Activated naive CD4-positive, alpha-beta T cell treated with anti-CD3 and anti-CD28 coated beads, Interleukin-2, amount 10 ng/mL, durations not matched to agents 7 days and 5 days (primary cell): ENCODE measurements around the gene AKAP5.

Experiments
- CTCF ChIA-PET: fragments of 350-600 bp; sonication (Branson Sonifier 250); formaldehyde crosslinking; loops from one replicate; lab custom pipeline; 2021; ENCODE audit warnings: antibody characterized with exemption; lab: Charles Lee
- DNase-seq: peaks from one replicate; pipeline ENCODE4 v3.0.0-alpha.2; 2020
- H3K27ac Mint-ChIP-seq: one replicate; pipeline ENCODE4 v1.8.0; 2021; ENCODE audit warnings: mild to moderate bottlenecking, moderate library complexity, mixed read lengths
- H3K27me3 Mint-ChIP-seq: one replicate; pipeline ENCODE4 v1.8.0; 2021; ENCODE audit warnings: mild to moderate bottlenecking, mixed read lengths
- H3K36me3 Mint-ChIP-seq: one replicate; pipeline ENCODE4 v1.8.0; 2021; ENCODE audit warnings: mixed read lengths
- H3K4me1 Mint-ChIP-seq: one replicate; pipeline ENCODE4 v1.8.0; 2021; ENCODE audit warnings: mixed read lengths
- H3K4me3 Mint-ChIP-seq: one replicate; pipeline ENCODE4 v1.8.0; 2021; ENCODE audit warnings: mild to moderate bottlenecking, moderate library complexity, mixed read lengths
- H3K9me3 Mint-ChIP-seq: one replicate; pipeline ENCODE4 v1.8.0; 2021; ENCODE audit warnings: mixed read lengths

AKAP5 gene

DNA sequence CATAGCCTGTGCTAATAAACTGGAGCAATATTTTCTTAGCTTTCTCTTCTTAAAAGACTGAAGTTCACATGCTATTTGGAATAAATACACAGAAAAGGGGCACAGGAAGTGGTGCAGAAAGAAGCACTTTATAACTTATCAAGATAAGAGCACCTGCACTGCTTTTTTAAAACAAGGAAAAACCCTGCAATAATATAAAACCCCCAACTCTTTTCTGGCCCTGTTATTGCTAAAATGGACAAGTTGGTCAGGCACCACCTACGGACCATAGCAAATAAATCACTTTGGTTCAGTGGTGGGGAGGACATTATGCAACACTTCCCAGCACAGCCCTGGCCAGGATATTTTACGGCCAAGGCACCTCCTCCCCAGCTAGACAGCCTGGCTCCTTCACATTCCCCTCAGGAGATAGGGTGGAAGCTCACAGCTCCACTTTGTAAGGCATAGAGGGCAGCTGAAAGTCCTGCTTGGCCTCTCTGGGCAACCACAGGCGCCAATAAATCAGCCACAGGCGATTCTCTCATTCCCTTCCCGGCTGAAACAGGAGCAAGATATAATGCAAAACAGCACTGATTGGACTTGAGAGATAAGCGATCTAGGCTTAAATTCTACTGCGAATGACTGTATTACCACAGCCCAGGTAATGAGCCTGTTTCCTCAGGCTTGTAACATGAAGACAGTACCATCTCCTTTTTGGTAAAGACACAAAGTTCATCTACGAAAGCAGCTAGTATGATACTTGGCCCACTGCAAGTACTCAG lies 36.3 kb downstream of the AKAP5 start:
- Mint-ChIP-seq H3K27ac (peak overlapping the region; percentile 100), H3K4me1 (peaks cover 55% of the 10 kb centered on the region), H3K9me3 (no peaks in the 10 kb centered on the region), H3K27me3 (peaks cover 4% of the 10 kb centered on the region), H3K4me3 (peak overlapping the region; percentile 90), H3K36me3 (peaks cover 57% of the 10 kb centered on the region)
- CTCF ChIA-PET: interaction anchor here (0.6 to 2.8 kb wide), 6 partner anchors 10 to 157 kb away, joined by 3 to 15 read pairs (median 4); no protein-coding TSS in a partner anchor
- peak; percentile 23 for DNase-seq

DNA sequence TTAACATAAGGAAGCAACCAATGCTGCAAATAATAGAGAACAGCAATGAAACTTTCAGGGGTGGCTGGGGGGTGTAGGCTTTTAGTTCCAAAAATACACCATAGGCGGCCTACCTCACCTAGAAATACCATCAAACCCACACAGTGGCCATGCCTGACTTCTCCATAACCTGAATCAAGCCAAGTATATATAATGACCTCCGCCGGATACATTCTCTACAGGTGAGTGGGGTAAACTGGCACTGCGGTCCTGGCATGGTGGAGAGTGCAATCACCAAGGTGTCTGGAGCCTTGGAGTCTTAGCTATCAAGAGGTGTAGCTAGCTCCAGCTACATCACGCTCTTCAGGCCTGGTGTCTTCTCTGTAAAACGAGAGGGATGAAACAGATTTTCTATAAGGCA lies 37.2 kb downstream of the AKAP5 start:
- Mint-ChIP-seq H3K4me1 (peaks cover 57% of the 10 kb centered on the region), H3K4me3 (peak overlapping the region; percentile 90), H3K27ac (peak overlapping the region; percentile 100), H3K27me3 (peaks cover 4% of the 10 kb centered on the region), H3K36me3 (peaks cover 57% of the 10 kb centered on the region), H3K9me3 (no peaks in the 10 kb centered on the region)
- CTCF ChIA-PET: interaction anchor here (0.6 to 2.8 kb wide), 6 partner anchors 9 to 158 kb away, joined by 3 to 15 read pairs (median 6); partner anchors contain the start of gene AKAP5
- DNase-seq: peak; percentile 44

GRCh38 chr14:64502887-64503433 lies 37.7 kb downstream of the AKAP5 start:
- Mint-ChIP-seq H3K4me1 (peaks cover 57% of the 10 kb centered on the region), H3K4me3 (peak overlapping the region; percentile 90), H3K27me3 (peaks cover 4% of the 10 kb centered on the region), H3K9me3 (no peaks in the 10 kb centered on the region), H3K36me3 (peaks cover 55% of the 10 kb centered on the region), H3K27ac (peak overlapping the region; percentile 100)
- peak; percentile 49 for DNase-seq
- CTCF ChIA-PET: interaction anchor here (0.6 to 2.8 kb wide), 5 partner anchors 8 to 134 kb away, joined by 3 to 15 read pairs (median 6); partner anchors contain the start of gene AKAP5

GRCh38 chr14:64503434-64504309 lies 38.4 kb downstream of the AKAP5 start, which contains the start of gene ZBTB25:
Gene ZBTB25 (minus strand): TSS chr14:64503838. CDS start chr14:64490533, 13,305 bp downstream.
- Mint-ChIP-seq H3K9me3 (no peaks in the 10 kb centered on the region), H3K27me3 (peaks cover 4% of the 10 kb centered on the region), H3K4me1 (peaks cover 62% of the 10 kb centered on the region), H3K36me3 (peaks cover 52% of the 10 kb centered on the region), H3K27ac (peak within 1 kb of the TSS; percentile 100), H3K4me3 (peak within 1 kb of the TSS; percentile 90)
- CTCF ChIA-PET: interaction anchor here (1.0 to 2.8 kb wide), 4 partner anchors 8 to 133 kb away, joined by 3 to 15 read pairs (median 6); partner anchors contain the start of gene AKAP5
- peak; percentile 98 for DNase-seq

GRCh38 chr14:64504310-64504896 lies 39.1 kb downstream of the AKAP5 start, which contains the start of gene ZBTB1:
Gene ZBTB1 (plus strand): TSS chr14:64504770. CDS start chr14:64521505, 16,735 bp downstream.
- peak within 1 kb of the TSS; percentile 90 for H3K4me3 Mint-ChIP-seq
- peaks cover 4% of the 10 kb centered on the region for H3K27me3 Mint-ChIP-seq
- CTCF ChIA-PET: interaction anchor here (1.0 to 2.0 kb wide), 2 partner anchors 25 to 38 kb away, joined by 3 to 6 read pairs; partner anchors contain the start of gene AKAP5
- peak; percentile 90 for DNase-seq
- no peaks in the 10 kb centered on the region for H3K9me3 Mint-ChIP-seq
- peak within 1 kb of the TSS; percentile 100 for H3K27ac Mint-ChIP-seq
- H3K36me3 Mint-ChIP-seq: peaks cover 51% of the 10 kb centered on the region
- H3K4me1 Mint-ChIP-seq: peaks cover 64% of the 10 kb centered on the region

- H3K27me3 Mint-ChIP-seq: peaks cover 4% of the 10 kb centered on the region
- peak overlapping the region; percentile 86 for H3K4me3 Mint-ChIP-seq
- peaks cover 64% of the 10 kb centered on the region for H3K4me1 Mint-ChIP-seq
- peaks cover 44% of the 10 kb centered on the region for H3K36me3 Mint-ChIP-seq
- H3K9me3 Mint-ChIP-seq: no peaks in the 10 kb centered on the region
- peak; percentile 91 for DNase-seq
- CTCF ChIA-PET: interaction anchor here (1.0 kb wide), 1 partner anchor 25 kb away, joined by 3 read pairs; no protein-coding TSS in a partner anchor
- H3K27ac Mint-ChIP-seq: peak overlapping the region; percentile 100
Observed at GRCh38 chr14:64504897-64505794, 39.8 kb downstream of the AKAP5 start.

DNA sequence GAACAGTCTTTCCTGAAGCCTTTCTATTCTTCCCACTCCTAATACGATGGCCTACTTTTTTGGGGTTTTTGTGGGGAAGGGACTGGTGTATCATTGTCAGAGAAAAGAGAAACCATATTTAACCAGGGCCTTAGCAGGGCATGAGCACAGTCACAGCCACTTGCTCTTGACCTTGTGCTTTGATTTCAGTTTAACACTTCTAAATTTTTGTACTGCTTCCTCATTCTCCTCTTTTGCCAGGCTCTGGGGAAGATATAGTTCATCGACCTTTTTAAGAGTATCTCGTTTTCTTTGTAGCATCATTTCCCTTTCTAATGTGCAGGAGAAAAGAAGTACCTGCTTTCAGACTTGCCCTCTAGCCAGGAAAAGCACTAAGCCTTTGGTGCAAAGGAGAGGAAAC lies 41.4 kb downstream of the AKAP5 start:
- H3K36me3 Mint-ChIP-seq: peaks cover 43% of the 10 kb centered on the region
- peaks cover 64% of the 10 kb centered on the region for H3K4me1 Mint-ChIP-seq
- no peaks in the 10 kb centered on the region for H3K9me3 Mint-ChIP-seq
- CTCF ChIA-PET: no interaction called here
- DNase-seq: no peak
- peaks cover 4% of the 10 kb centered on the region for H3K27me3 Mint-ChIP-seq
- peak overlapping the region; percentile 86 for H3K4me3 Mint-ChIP-seq
- peak overlapping the region; percentile 100 for H3K27ac Mint-ChIP-seq

DNA sequence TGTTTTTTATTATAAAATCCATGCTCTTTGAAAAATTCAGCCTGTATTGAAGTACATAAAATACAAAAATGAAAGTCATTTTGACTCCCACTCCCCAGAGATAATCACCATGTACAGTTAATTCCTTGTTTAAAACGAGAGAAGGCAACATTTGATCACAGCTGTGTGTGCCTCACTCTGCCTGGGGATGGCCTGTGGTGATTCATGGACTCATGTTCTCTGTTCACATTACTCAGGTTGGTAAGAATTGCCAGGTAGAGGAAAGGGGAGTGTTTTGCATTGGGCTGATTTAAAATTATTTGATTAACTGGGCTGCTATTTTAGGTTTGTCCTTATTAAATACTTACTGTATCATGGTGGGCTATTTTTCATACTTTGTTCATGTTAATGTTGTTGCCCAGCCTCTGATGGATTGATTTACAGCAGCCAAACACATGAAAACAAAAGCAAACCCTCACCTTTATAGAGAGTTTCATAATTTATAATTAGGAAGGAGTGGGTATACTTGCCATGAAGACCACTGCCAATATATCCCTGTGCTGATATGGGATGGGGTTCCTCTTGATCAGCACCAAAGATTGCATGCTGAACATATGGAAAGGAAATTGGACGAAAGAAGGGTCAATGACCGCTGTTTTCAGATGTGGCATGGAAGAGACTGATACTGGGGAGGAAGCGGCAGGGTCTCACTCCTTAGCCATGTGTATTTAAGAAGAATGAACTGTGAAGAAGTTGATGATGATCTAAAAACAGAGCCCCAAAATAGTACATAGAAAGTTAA lies 42.3 kb downstream of the AKAP5 start:
- DNase-seq: no peak
- Mint-ChIP-seq H3K27me3 (peaks cover 4% of the 10 kb centered on the region), H3K4me3 (peak overlapping the region; percentile 86), H3K27ac (peak overlapping the region; percentile 100), H3K36me3 (peaks cover 35% of the 10 kb centered on the region), H3K4me1 (peaks cover 62% of the 10 kb centered on the region), H3K9me3 (no peaks in the 10 kb centered on the region)
- CTCF ChIA-PET: interaction anchor here (0.8 kb wide), 1 partner anchor 21 kb away, joined by 3 read pairs; no protein-coding TSS in a partner anchor

GRCh38 chr14:64508215-64508776 lies 43.0 kb downstream of the AKAP5 start:
- Mint-ChIP-seq H3K4me1 (peaks cover 62% of the 10 kb centered on the region), H3K36me3 (peaks cover 31% of the 10 kb centered on the region), H3K27ac (peak overlapping the region; percentile 25), H3K27me3 (peaks cover 4% of the 10 kb centered on the region), H3K4me3 (peak overlapping the region; percentile 51), H3K9me3 (no peaks in the 10 kb centered on the region)
- no peak for DNase-seq
- CTCF ChIA-PET: interaction anchor here (0.8 to 3.5 kb wide), 2 partner anchors 21 to 78 kb away, joined by 3 to 23 read pairs; no protein-coding TSS in a partner anchor

- H3K36me3 Mint-ChIP-seq: peaks cover 31% of the 10 kb centered on the region
- peaks cover 64% of the 10 kb centered on the region for H3K4me1 Mint-ChIP-seq
- H3K27me3 Mint-ChIP-seq: peaks cover 1% of the 10 kb centered on the region
- CTCF ChIA-PET: interaction anchor here (1.3 to 3.5 kb wide), 2 partner anchors 12 to 79 kb away, joined by 3 to 23 read pairs; no protein-coding TSS in a partner anchor
- H3K27ac Mint-ChIP-seq: peak overlapping the region; percentile 45
- DNase-seq: no peak
- no peak overlapping the region for H3K4me3 Mint-ChIP-seq
- H3K9me3 Mint-ChIP-seq: no peaks in the 10 kb centered on the region
Observed at GRCh38 chr14:64509036-64509435, 43.7 kb downstream of the AKAP5 start.

DNA sequence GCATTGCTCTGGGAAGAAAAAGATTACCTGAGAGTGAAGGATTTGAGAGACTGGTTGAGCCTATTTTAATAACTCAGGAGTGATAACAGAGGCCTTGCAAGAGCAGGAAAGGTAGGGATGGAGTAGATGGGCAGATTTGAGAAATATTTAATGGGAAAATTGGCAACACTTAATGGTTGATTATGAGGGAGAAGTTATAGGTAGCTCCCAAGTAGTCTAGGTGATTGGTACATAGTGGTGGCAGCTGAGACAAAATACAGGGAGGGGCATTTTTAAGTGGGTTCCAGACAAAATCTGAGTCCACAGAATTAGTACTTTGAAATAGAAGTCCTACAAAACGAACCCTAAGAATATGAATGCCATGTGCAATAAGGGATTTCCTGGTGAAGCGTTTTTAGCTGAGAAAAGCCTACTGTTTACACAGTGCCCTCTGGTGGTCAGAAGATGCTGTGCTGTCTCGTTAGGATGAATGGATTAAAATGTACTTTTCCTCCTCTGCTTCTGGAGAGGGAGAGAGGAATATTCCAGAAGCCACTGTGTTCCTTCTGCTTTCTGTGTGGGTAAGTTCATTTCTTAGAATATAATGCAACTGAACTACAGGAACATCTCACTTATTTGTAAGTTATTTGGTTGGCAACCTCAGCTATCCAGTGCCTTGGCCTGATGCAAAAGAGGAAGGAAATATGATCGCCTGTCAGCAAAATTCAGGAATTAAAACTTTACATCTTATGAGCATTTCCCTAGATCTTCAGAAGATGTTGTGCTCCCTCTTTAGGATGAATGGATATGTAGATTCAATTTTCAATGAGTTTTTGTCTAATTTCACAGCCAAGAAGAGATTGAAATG lies 45.7 kb downstream of the AKAP5 start:
- H3K4me1 Mint-ChIP-seq: peaks cover 62% of the 10 kb centered on the region
- no peak overlapping the region for H3K4me3 Mint-ChIP-seq
- DNase-seq: peak; percentile 79
- H3K36me3 Mint-ChIP-seq: peaks cover 22% of the 10 kb centered on the region
- CTCF ChIA-PET: interaction anchor here (0.7 to 3.5 kb wide), 23 partner anchors 9 to 168 kb away, joined by 3 to 23 read pairs (median 4); partner anchors contain the start of genes AKAP5, HSPA2 and PPP1R36
- no peaks in the 10 kb centered on the region for H3K9me3 Mint-ChIP-seq
- peak overlapping the region; percentile 13 for H3K27ac Mint-ChIP-seq
- no peaks in the 10 kb centered on the region for H3K27me3 Mint-ChIP-seq
